Aorta (tissue), 5 donors: ENCODE data around the gene KCNQ1. TPM values are rescaled to one million over a fixed set of nuclear protein-coding genes. Genes with fewer than 3 reads are reported as not detected.

Experiments
- ATAC-seq: fragments of 200-7000 bp; cut with Tn5 transposase; one replicate; pipeline ENCODE4 v1.9.1; 2022; ENCODE audit warnings: moderate library complexity; ENCODE audit not compliant: low FRiP score
- DNase-seq, 2 donors: peaks; one replicate each; pipeline ENCODE4 v3.0.0-alpha.2; 2020
- H3K27ac ChIP-seq, 2 donors: one replicate each; pipeline ENCODE4 v1.5.1; 2013; ENCODE audit warnings: low read length in 2 of 2, mild to moderate bottlenecking in 2 of 2, moderate library complexity in 2 of 2, control low read depth in 1 of 2, inconsistent platforms in 1 of 2, low read depth in 1 of 2
- H3K27me3 ChIP-seq, 2 donors: one replicate each; pipeline ENCODE4 v1.6.1; 2013; ENCODE audit warnings: control low read depth in 1 of 2, low read length in 1 of 2, mild to moderate bottlenecking in 1 of 2, moderate library complexity in 1 of 2; ENCODE audit not compliant: insufficient read depth in 2 of 2, control insufficient read depth in 1 of 2
- H3K36me3 ChIP-seq, 2 donors: one replicate each; pipeline ENCODE4 v1.6.1; 2013; ENCODE audit warnings: control low read depth in 1 of 2, low read length in 1 of 2, mild to moderate bottlenecking in 1 of 2; ENCODE audit not compliant: insufficient read depth in 2 of 2, control insufficient read depth in 1 of 2
- H3K4me1 ChIP-seq, 2 donors: one replicate each; pipeline ENCODE4 v1.6.1; 2013; ENCODE audit warnings: low read length in 2 of 2, control low read depth in 1 of 2, mild to moderate bottlenecking in 1 of 2, moderate library complexity in 1 of 2; ENCODE audit not compliant: insufficient read depth in 2 of 2, control insufficient read depth in 1 of 2
- H3K4me3 ChIP-seq, 2 donors: one replicate each; pipeline ENCODE4 v1.5.1; 2013; ENCODE audit warnings: low read length in 2 of 2, control low read depth in 1 of 2, mild to moderate bottlenecking in 1 of 2
- H3K9me3 ChIP-seq: one replicate; pipeline ENCODE4 v1.6.1; 2013; ENCODE audit warnings: mild to moderate bottlenecking, low read length; ENCODE audit not compliant: control insufficient read depth
- WGBS, 2 donors: extraction: QIAGEN DNeasy Blood & Tissue Kit; methylation state at CpG; one replicate each; pipeline ENCODE4 v1.1.7; 2013; 5-methylcytosine and 5-hydroxymethylcytosine counted together
- intact Hi-C, 2 donors: fragments of 100-400 bp; cut with DNase I; formaldehyde crosslinking; loops; one replicate each; pipeline versions ENCODE4 v1.14.2 to v1.15.0; 2022
- polyA plus RNA-seq, 2 donors: library from polyadenylated mRNA; stranded (reverse); fragments of 200-250 nt; gene quantifications; one replicate each; pipeline ENCODE4 v1.2.3, GENCODE V29; 2013
- total RNA-seq, 2 donors: library from RNA; stranded (reverse); fragmentation: NEBNext Ultra II Directional; extraction: Animal tissue kit (Norgen Biotek cat#: 25700); gene quantifications; one replicate each; pipeline ENCODE4 v1.2.1, GENCODE V29; 2021
- donor health status: healthy with polysubstance abuse.
- donor health status: Bipolar disorder and iron deficiency.
- donor health status: DM: no; HTN: no; CAD: no.
- donor health status: DM: no; HTN: no; CAD: no.
- donor health status: DM: yes; HTN: yes; CAD: no.

Gene KCNQ1
- total and polyA plus RNA-seq, 4 donors = 0.67 to 11.5 (median 5.8) TPM

- no peak for DNase-seq
- no peak overlapping the region for H3K4me3 ChIP-seq
These were observed 53.9 kb downstream of the KCNQ1 start for GRCh38 chr11:2498750-2499149.

GRCh38 chr11:2507212-2507901, 62.5 kb downstream of the KCNQ1 start:
- WGBS, 2 donors = 84 to 91% methylated on average over 12 to 13 of the region's 13 CpGs
- H3K4me3 ChIP-seq = no peak overlapping the region
- DNase-seq = peak in 1 of 2 donors; percentile 47

More at GRCh38 chr11:2498750-2499149, 53.9 kb downstream of the KCNQ1 start:
- Histone ChIP-seq H3K9me3 (peaks cover 4% of the 10 kb centered on the region), H3K36me3 (no peaks in the 10 kb centered on the region), H3K4me1 (no peaks in the 10 kb centered on the region), H3K27me3 (no peaks in the 10 kb centered on the region), H3K27ac (no peak overlapping the region)
- intact Hi-C loops = no loop called here
- no peak for ATAC-seq
- 80 to 84% methylated on average over 7 of the region's 7 CpGs for WGBS, 2 donors

GRCh38 chr11:2507945-2508749, 63.3 kb downstream of the KCNQ1 start:
- H3K36me3 ChIP-seq = no peaks in the 10 kb centered on the region
- 77 to 79% methylated on average over 12 of the region's 12 CpGs for WGBS, 2 donors
- H3K27me3 ChIP-seq = no peaks in the 10 kb centered on the region
- no peaks in the 10 kb centered on the region for H3K9me3 ChIP-seq
- ATAC-seq = no peak
- no peak overlapping the region for H3K4me3 ChIP-seq
- intact Hi-C loops = no loop called here
- H3K27ac ChIP-seq = no peak overlapping the region
- no peaks in the 10 kb centered on the region for H3K4me1 ChIP-seq
- peak in 1 of 2 donors; percentile 57 for DNase-seq

More at GRCh38 chr11:2507212-2507901, 62.5 kb downstream of the KCNQ1 start:
- H3K4me1 ChIP-seq = no peaks in the 10 kb centered on the region
- no peak overlapping the region for H3K27ac ChIP-seq
- H3K9me3 ChIP-seq = no peaks in the 10 kb centered on the region
- no peaks in the 10 kb centered on the region for H3K36me3 ChIP-seq
- H3K27me3 ChIP-seq = no peaks in the 10 kb centered on the region
- ATAC-seq = no peak
- intact Hi-C loops = no loop called here

GRCh38 chr11:2508793-2509192, 64.0 kb downstream of the KCNQ1 start:
- ATAC-seq (no peak), DNase-seq (peak in 1 of 2 donors; percentile 34)
- Histone ChIP-seq H3K27ac (no peak overlapping the region), H3K36me3 (no peaks in the 10 kb centered on the region), H3K9me3 (no peaks in the 10 kb centered on the region), H3K27me3 (no peaks in the 10 kb centered on the region), H3K4me1 (no peaks in the 10 kb centered on the region), H3K4me3 (no peak overlapping the region)
- WGBS, 2 donors = 36 to 42% methylated on average over 2 of the region's 2 CpGs
- intact Hi-C loops = no loop called here

- intact Hi-C loops = no loop called here
- H3K4me3 ChIP-seq = no peak overlapping the region
- no peak overlapping the region for H3K27ac ChIP-seq
- no peaks in the 10 kb centered on the region for H3K9me3 ChIP-seq
- H3K27me3 ChIP-seq = no peaks in the 10 kb centered on the region
- no peaks in the 10 kb centered on the region for H3K36me3 ChIP-seq
- 51 to 59% methylated on average over 16 of the region's 16 CpGs for WGBS, 2 donors
- ATAC-seq = peak; percentile 19
- DNase-seq = peak in 1 of 2 donors; percentile 75
- no peaks in the 10 kb centered on the region for H3K4me1 ChIP-seq
These were observed 64.7 kb downstream of the KCNQ1 start for GRCh38 chr11:2509481-2510001.

GRCh38 chr11:2510626-2511402, 66.0 kb downstream of the KCNQ1 start:
- no peaks in the 10 kb centered on the region for H3K4me1 ChIP-seq
- no peak overlapping the region for H3K4me3 ChIP-seq
- no peak overlapping the region for H3K27ac ChIP-seq
- 84 to 88% methylated on average over 15 to 16 of the region's 16 CpGs for WGBS, 2 donors
- H3K27me3 ChIP-seq = no peaks in the 10 kb centered on the region
- H3K36me3 ChIP-seq = no peaks in the 10 kb centered on the region
- intact Hi-C loops = no loop called here
- DNase-seq (peak; percentile 46 to 50), ATAC-seq (no peak)
- no peaks in the 10 kb centered on the region for H3K9me3 ChIP-seq

- Histone ChIP-seq H3K27ac (no peak overlapping the region), H3K9me3 (no peaks in the 10 kb centered on the region), H3K4me1 (no peaks in the 10 kb centered on the region), H3K27me3 (no peaks in the 10 kb centered on the region), H3K36me3 (no peaks in the 10 kb centered on the region), H3K4me3 (no peak overlapping the region)
- peak; percentile 65 to 67 for DNase-seq
- no peak for ATAC-seq
- intact Hi-C loops = no loop called here
- WGBS, 2 donors = 90 to 93% methylated on average over 27 of the region's 27 CpGs
These were observed 66.9 kb downstream of the KCNQ1 start for GRCh38 chr11:2511421-2512369.
